GM12878 (cell line): ENCODE data around the gene GIPC1. TPM values are rescaled to one million over a fixed set of nuclear protein-coding genes. Genes with fewer than 3 reads are reported as not detected.

Source experiments
- ATAC-seq: fragments of 200-7000 bp; cut with Tn5 transposase; 3 replicates; pipeline ENCODE4 v1.9.1; 2020; ENCODE audit warnings: mild to moderate bottlenecking, moderate library complexity
- BruUV-seq: library from RNA; stranded (reverse); fragments of 400-500 nt; replicated peaks from 2 replicates; lab custom pipeline; 2021; lab: Mats Ljungman, UMichigan
- CTCF ChIA-PET: fragments of 300-600 bp; sonication (Branson Sonifier 250); formaldehyde crosslinking; extraction: SDS; loops from one replicate; lab custom pipeline; 2021; ENCODE audit warnings: inconsistent platforms; lab: Yijun Ruan, JAX
- POLR2A ChIA-PET: fragments of 350-600 bp; formaldehyde crosslinking; extraction: SDS; loops from one replicate; lab custom pipeline; 2021; ENCODE audit warnings: inconsistent platforms; lab: Charles Lee
- RAD21 ChIA-PET: fragments of 300-600 bp; sonication (Branson Sonifier 250); formaldehyde crosslinking; loops from one replicate; lab custom pipeline; 2023; ENCODE audit warnings: antibody characterized with exemption; ENCODE audit not compliant: unreplicated experiment; lab: Charles Lee
- SMC1A ChIA-PET: fragments of 300-600 bp; sonication (Branson Sonifier 250); formaldehyde crosslinking; loops from one replicate; lab custom pipeline; 2023; ENCODE audit not compliant: unreplicated experiment, uncharacterized antibody; lab: Charles Lee
- DNase-seq: peaks from one replicate; pipeline ENCODE4 v3.0.0-alpha.2; 2011; ENCODE audit warnings: low read depth, low spot score
- FAIRE-seq: peaks from 3 replicates; lab custom pipeline; 2011; peaks lifted over from hg19 to GRCh38; lab: Jason Lieb, UNC
- H2AFZ ChIP-seq: 2 replicates; pipeline ENCODE4 v1.6.0; 2011; ENCODE audit warnings: low read depth, low read length, control low read depth; ENCODE audit not compliant: control insufficient read depth
- H3K27ac ChIP-seq: 2 replicates; pipeline ENCODE4 v1.5.1; 2011; ENCODE audit warnings: control low read depth; ENCODE audit not compliant: control insufficient read depth, insufficient read depth
- H3K27me3 ChIP-seq, 2 experiments: replicated peaks in 1 of 2; 2 replicates each; pipeline versions ENCODE4 v1.6.0 to v1.6.1; 2011; ENCODE audit warnings: low read length in 1 of 2; ENCODE audit not compliant: control insufficient read depth in 2 of 2, insufficient read depth in 2 of 2
- H3K36me3 ChIP-seq, 2 experiments: 2 replicates each; pipeline ENCODE4 v1.5.1; 2011; ENCODE audit warnings: low read length in 1 of 2; ENCODE audit not compliant: control insufficient read depth in 2 of 2, insufficient read depth in 2 of 2
- H3K4me1 ChIP-seq: 2 replicates; pipeline ENCODE4 v1.6.1; 2011; ENCODE audit warnings: mild to moderate bottlenecking, low read length, moderate library complexity, mixed read lengths; ENCODE audit not compliant: control insufficient read depth, insufficient read depth
- H3K4me2 ChIP-seq: 2 replicates; pipeline ENCODE4 v1.6.0; 2011; ENCODE audit warnings: control low read depth; ENCODE audit not compliant: control insufficient read depth, insufficient read depth
- H3K4me3 ChIP-seq: fragments of 200-600 bp; sonication (generic); 2 replicates; pipeline ENCODE4 v1.5.1; 2016
- H3K79me2 ChIP-seq: 2 replicates; pipeline ENCODE4 v1.6.0; 2011; ENCODE audit warnings: low read length; ENCODE audit not compliant: control insufficient read depth, insufficient read depth
- H3K9ac ChIP-seq: 2 replicates; pipeline ENCODE4 v1.8.0; 2011; ENCODE audit warnings: low read length, control low read depth, mixed read lengths; ENCODE audit not compliant: control insufficient read depth, insufficient read depth
- H3K9me3 ChIP-seq: replicated peaks from 3 replicates; pipeline ENCODE4 v1.5.1; 2011; ENCODE audit warnings: mild to moderate bottlenecking, low read length; ENCODE audit not compliant: control insufficient read depth, insufficient read depth
- H4K20me1 ChIP-seq: 2 replicates; pipeline ENCODE4 v1.6.0; 2011; ENCODE audit not compliant: control insufficient read depth, insufficient read depth
- CHD4 ChIP-seq: fragments of 200-600 bp; sonication (generic); IDR thresholded peaks from 2 replicates; pipeline ENCODE4 v1.6.1; 2016; ENCODE audit warnings: mild to moderate bottlenecking
- KAT2A ChIP-seq: conservative IDR thresholded peaks from 2 replicates; pipeline ENCODE4 v1.6.1; 2011; ENCODE audit warnings: low read depth, low read length; ENCODE audit not compliant: control insufficient read depth
- KDM1A ChIP-seq: fragments of 200-600 bp; sonication (generic); IDR thresholded peaks from 2 replicates; pipeline ENCODE4 v1.6.1; 2016; ENCODE audit warnings: borderline replicate concordance
- KLF5 ChIP-seq: fragments of 450-650 bp; IDR thresholded peaks from 2 replicates; pipeline ENCODE4 v1.6.1; 2014; ENCODE audit warnings: mild to moderate bottlenecking; ENCODE audit not compliant: partially characterized antibody
- SRF ChIP-seq, 2 experiments: IDR thresholded peaks; 2 replicates each; pipeline ENCODE4 v1.6.1; 2011; ENCODE audit warnings: low read depth in 2 of 2, low read length in 2 of 2, mild to moderate bottlenecking in 1 of 2, moderate library complexity in 1 of 2
- STAT3 ChIP-seq: IDR thresholded peaks from 2 replicates; pipeline ENCODE4 v1.6.1; 2011; ENCODE audit warnings: low read depth, low read length, improper control_type of control experiment
- WGBS: methylation state at CpG from one replicate; pipeline ENCODE4 v1.1.6; 2016; ENCODE audit warnings: low lambda C conversion rate; ENCODE audit not compliant: insufficient replicate concordance, insufficient coverage; ENCODE audit errors: missing lambda C conversion rate; 5-methylcytosine and 5-hydroxymethylcytosine counted together
- in situ Hi-C: fragments of 300-500 bp; cut with MboI; formaldehyde crosslinking; loops from 9 replicates; pipeline ENCODE4 v1.14.3; 2018; ENCODE audit warnings: mixed read lengths
- intact Hi-C: fragments of 100-400 bp; cut with micrococcal nuclease; formaldehyde crosslinking; loops from one replicate; pipeline ENCODE4 v1.14.2; 2022; ENCODE audit not compliant: unreplicated experiment
- polyA plus RNA-seq, 11 experiments: library from polyadenylated mRNA; depleted of rRNA in 4 of 11; unstranded in 6 of 11; stranded (reverse) in 5 of 11; fragments of >200 nt; fragmentation: Nextera tagmentation in 4 of 11; fragmentation: Illumina TruSeq in 1 of 11; extraction: Ambion mirVana in 4 of 11; extraction: Trizol in 1 of 11; gene quantifications; 1 replicate in 1 of 11; 2 replicates in 10 of 11; pipeline versions ENCODE4 v1.2.1 to v1.2.3, GENCODE V29; 2011 to 2016; ENCODE audit warnings: inconsistent platforms in 2 of 11, missing spikeins in 2 of 11, low read depth in 1 of 11
- total RNA-seq, 4 experiments: library from RNA; depleted of rRNA in 3 of 4; stranded (reverse); fragments of >200 nt in 3 of 4; fragmentation: Illumina TruSeq in 1 of 4; extraction: Trizol in 1 of 4; gene quantifications; 2 replicates each; pipeline versions ENCODE4 v1.2.1 to v1.2.3, GENCODE V29; 2013 to 2021
- TF ChIP-seq, protein P1 (sequence below): IDR thresholded peaks from 2 replicates; pipeline ENCODE4 v1.6.1; 2012; ENCODE audit warnings: mild to moderate bottlenecking, low read depth, low read length
- TF ChIP-seq, protein P2 (sequence below): fragments of 450-650 bp; IDR thresholded peaks from 2 replicates; pipeline ENCODE4 v1.6.1; 2017; ENCODE audit warnings: mild to moderate bottlenecking, moderate library complexity
- TF ChIP-seq, protein P3 (sequence below): fragments of 450-650 bp; IDR thresholded peaks from 2 replicates; pipeline ENCODE4 v1.6.1; 2016; ENCODE audit warnings: mild to moderate bottlenecking
- TF ChIP-seq, protein P4 (sequence below): IDR thresholded peaks from 2 replicates; pipeline ENCODE4 v1.6.1; 2012; ENCODE audit warnings: improper control_type of control experiment, low read depth, low read length; ENCODE audit not compliant: insufficient replicate concordance

Gene GIPC1
- total and polyA plus RNA-seq, 10 of the 15 experiments (the other 5 are each of a cell fraction or from before 2014, with no cell fraction given): 0.47 to 24.1 (median 13.6) TPM

DNA sequence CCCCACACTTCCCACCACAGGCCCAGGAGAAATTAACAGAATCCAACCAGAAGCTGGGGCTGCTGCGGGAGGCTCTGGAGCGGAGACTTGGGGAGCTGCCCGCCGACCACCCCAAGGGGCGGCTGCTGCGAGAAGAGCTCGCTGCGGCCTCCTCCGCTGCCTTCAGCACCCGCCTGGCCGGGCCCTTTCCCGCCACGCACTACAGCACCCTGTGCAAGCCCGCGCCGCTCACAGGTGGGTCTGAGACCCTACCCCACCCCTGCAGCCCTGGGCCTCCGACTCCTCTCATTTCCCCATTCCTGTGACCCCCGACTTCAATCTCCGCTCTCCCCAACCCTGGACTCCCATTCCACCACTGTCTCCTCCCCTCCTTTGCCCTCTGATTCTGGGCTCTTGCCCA lies 45.1 kb downstream of the GIPC1 start:
- ChIA-PET SMC1A (no interaction called here), RAD21 (no interaction called here), CTCF (no interaction called here), POLR2A (no interaction called here)
- Histone ChIP-seq H4K20me1 (no peaks in the 10 kb centered on the region; the same call in 1 of the 2 replicates), H2AFZ (no peak overlapping the region), H3K36me3 (peaks cover 24 to 30% of the 10 kb centered on the region in 2 experiments), H3K4me1 (no peaks in the 10 kb centered on the region), H3K4me2 (no peak overlapping the region), H3K79me2 (no peaks in the 10 kb centered on the region), H3K4me3 (no peak overlapping the region), H3K27me3 (no peaks in the 10 kb centered on the region), H3K9ac (no peak overlapping the region), H3K27ac (no peak overlapping the region), H3K9me3 (no peaks in the 10 kb centered on the region; the same call in 2 of the 3 replicates)
- WGBS: 98% methylated on average over 11 of the region's 19 CpGs
- no peak for ATAC-seq
- no peak for FAIRE-seq
- BruUV-seq: no TSS peak
- DNase-seq: no peak
- intact Hi-C loops (no loop called here), in situ Hi-C loops (no loop called here)
- TF ChIP-seq, protein P1, sequence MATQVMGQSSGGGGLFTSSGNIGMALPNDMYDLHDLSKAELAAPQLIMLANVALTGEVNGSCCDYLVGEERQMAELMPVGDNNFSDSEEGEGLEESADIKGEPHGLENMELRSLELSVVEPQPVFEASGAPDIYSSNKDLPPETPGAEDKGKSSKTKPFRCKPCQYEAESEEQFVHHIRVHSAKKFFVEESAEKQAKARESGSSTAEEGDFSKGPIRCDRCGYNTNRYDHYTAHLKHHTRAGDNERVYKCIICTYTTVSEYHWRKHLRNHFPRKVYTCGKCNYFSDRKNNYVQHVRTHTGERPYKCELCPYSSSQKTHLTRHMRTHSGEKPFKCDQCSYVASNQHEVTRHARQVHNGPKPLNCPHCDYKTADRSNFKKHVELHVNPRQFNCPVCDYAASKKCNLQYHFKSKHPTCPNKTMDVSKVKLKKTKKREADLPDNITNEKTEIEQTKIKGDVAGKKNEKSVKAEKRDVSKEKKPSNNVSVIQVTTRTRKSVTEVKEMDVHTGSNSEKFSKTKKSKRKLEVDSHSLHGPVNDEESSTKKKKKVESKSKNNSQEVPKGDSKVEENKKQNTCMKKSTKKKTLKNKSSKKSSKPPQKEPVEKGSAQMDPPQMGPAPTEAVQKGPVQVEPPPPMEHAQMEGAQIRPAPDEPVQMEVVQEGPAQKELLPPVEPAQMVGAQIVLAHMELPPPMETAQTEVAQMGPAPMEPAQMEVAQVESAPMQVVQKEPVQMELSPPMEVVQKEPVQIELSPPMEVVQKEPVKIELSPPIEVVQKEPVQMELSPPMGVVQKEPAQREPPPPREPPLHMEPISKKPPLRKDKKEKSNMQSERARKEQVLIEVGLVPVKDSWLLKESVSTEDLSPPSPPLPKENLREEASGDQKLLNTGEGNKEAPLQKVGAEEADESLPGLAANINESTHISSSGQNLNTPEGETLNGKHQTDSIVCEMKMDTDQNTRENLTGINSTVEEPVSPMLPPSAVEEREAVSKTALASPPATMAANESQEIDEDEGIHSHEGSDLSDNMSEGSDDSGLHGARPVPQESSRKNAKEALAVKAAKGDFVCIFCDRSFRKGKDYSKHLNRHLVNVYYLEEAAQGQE: no peak
- no peak for TF ChIP-seq KLF5
- TF ChIP-seq KAT2A: no peak
- TF ChIP-seq STAT3: no peak
- TF ChIP-seq KDM1A: no peak
- TF ChIP-seq, protein P2, sequence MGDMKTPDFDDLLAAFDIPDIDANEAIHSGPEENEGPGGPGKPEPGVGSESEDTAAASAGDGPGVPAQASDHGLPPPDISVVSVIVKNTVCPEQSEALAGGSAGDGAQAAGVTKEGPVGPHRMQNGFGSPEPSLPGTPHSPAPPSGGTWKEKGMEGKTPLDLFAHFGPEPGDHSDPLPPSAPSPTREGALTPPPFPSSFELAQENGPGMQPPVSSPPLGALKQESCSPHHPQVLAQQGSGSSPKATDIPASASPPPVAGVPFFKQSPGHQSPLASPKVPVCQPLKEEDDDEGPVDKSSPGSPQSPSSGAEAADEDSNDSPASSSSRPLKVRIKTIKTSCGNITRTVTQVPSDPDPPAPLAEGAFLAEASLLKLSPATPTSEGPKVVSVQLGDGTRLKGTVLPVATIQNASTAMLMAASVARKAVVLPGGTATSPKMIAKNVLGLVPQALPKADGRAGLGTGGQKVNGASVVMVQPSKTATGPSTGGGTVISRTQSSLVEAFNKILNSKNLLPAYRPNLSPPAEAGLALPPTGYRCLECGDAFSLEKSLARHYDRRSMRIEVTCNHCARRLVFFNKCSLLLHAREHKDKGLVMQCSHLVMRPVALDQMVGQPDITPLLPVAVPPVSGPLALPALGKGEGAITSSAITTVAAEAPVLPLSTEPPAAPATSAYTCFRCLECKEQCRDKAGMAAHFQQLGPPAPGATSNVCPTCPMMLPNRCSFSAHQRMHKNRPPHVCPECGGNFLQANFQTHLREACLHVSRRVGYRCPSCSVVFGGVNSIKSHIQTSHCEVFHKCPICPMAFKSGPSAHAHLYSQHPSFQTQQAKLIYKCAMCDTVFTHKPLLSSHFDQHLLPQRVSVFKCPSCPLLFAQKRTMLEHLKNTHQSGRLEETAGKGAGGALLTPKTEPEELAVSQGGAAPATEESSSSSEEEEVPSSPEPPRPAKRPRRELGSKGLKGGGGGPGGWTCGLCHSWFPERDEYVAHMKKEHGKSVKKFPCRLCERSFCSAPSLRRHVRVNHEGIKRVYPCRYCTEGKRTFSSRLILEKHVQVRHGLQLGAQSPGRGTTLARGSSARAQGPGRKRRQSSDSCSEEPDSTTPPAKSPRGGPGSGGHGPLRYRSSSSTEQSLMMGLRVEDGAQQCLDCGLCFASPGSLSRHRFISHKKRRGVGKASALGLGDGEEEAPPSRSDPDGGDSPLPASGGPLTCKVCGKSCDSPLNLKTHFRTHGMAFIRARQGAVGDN: no peak
- TF ChIP-seq, protein P3, sequence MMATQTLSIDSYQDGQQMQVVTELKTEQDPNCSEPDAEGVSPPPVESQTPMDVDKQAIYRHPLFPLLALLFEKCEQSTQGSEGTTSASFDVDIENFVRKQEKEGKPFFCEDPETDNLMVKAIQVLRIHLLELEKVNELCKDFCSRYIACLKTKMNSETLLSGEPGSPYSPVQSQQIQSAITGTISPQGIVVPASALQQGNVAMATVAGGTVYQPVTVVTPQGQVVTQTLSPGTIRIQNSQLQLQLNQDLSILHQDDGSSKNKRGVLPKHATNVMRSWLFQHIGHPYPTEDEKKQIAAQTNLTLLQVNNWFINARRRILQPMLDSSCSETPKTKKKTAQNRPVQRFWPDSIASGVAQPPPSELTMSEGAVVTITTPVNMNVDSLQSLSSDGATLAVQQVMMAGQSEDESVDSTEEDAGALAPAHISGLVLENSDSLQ: no peak
- TF ChIP-seq, protein P4, sequence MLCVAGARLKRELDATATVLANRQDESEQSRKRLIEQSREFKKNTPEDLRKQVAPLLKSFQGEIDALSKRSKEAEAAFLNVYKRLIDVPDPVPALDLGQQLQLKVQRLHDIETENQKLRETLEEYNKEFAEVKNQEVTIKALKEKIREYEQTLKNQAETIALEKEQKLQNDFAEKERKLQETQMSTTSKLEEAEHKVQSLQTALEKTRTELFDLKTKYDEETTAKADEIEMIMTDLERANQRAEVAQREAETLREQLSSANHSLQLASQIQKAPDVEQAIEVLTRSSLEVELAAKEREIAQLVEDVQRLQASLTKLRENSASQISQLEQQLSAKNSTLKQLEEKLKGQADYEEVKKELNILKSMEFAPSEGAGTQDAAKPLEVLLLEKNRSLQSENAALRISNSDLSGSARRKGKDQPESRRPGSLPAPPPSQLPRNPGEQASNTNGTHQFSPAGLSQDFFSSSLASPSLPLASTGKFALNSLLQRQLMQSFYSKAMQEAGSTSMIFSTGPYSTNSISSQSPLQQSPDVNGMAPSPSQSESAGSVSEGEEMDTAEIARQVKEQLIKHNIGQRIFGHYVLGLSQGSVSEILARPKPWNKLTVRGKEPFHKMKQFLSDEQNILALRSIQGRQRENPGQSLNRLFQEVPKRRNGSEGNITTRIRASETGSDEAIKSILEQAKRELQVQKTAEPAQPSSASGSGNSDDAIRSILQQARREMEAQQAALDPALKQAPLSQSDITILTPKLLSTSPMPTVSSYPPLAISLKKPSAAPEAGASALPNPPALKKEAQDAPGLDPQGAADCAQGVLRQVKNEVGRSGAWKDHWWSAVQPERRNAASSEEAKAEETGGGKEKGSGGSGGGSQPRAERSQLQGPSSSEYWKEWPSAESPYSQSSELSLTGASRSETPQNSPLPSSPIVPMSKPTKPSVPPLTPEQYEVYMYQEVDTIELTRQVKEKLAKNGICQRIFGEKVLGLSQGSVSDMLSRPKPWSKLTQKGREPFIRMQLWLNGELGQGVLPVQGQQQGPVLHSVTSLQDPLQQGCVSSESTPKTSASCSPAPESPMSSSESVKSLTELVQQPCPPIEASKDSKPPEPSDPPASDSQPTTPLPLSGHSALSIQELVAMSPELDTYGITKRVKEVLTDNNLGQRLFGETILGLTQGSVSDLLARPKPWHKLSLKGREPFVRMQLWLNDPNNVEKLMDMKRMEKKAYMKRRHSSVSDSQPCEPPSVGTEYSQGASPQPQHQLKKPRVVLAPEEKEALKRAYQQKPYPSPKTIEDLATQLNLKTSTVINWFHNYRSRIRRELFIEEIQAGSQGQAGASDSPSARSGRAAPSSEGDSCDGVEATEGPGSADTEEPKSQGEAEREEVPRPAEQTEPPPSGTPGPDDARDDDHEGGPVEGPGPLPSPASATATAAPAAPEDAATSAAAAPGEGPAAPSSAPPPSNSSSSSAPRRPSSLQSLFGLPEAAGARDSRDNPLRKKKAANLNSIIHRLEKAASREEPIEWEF: no peak
- TF ChIP-seq CHD4: no peak
- no peak for TF ChIP-seq SRF (IDR thresholded peaks at IDR 0.05; ENCODE audit: low read depth in 2 of 2, low read length in 2 of 2)
